ENCODE data around the gene KLF7.

KLF7 gene

DNA sequence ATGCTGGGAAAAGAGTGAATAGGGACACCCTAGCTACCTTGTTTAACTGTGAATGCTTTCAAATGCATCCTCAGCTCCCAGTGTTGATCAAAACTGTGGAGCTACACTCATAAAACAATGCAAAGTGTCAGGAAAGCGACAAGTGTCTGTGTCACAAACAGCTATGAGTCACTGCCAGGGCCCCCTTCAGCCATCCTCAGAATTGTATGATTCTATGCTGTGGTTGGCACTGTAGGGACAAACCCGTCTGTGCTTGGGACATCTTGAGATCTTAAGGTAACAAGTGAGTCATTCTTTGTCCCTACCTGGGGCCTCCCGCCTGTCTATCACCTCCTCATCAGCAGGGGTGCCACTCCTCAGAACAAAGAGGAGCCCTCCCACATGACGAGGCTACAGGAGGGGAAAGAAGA, 42.4 kb downstream of the KLF7 start:
- DNase-seq, result peak; percentile 60

DNA sequence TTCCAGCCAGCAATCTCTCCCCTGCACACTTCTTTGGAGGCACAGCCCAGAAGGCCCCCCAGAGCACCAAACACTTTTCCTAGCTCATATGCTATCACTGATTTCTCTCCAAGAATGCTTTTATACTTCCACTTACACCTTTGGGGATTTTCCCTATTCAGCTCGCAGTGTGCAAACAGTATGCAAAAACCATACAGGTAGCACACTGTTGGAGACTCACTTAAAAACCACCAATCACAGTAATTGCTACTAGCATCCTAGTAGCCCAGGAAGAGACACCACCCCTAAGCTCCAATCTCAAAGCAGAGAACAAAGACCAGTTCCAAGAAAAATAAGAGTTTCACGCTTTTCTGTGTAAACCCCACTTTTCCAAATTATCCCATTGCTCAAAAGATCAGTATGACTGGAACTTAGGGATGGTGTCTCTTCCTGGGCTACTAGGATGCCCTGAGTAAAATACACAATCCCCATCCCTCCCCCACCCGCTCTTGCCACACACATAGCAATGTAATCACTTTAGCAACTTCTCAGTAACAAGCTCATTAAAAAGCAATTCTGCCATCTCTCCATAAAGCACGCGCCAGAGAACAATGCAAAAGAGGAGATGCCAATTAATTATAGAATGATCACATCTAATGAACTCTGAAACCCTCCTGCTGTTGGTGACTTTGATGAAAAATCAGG, 43.0 kb downstream of the KLF7 start:
- DNase-seq, result no peak

DNA sequence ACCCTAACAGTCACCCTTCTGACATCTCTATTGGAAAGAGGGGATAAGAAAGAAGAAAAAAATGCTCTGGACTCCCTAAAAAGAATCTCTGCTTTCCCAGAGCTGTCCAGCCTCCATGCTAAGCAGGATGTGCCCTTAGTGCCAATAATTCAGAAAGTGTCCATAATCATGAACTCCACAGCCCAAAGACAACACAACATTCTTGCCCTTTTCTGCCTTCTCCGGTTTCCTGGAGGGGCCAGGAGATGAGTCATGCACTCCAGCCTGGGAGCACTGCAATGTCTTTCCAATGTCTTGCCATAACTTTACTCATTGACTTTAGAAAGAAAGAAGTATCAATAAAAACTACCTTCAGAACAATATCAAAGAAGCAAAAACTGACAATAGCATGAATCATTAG, 44.0 kb downstream of the KLF7 start:
- no peak for DNase-seq

DNA sequence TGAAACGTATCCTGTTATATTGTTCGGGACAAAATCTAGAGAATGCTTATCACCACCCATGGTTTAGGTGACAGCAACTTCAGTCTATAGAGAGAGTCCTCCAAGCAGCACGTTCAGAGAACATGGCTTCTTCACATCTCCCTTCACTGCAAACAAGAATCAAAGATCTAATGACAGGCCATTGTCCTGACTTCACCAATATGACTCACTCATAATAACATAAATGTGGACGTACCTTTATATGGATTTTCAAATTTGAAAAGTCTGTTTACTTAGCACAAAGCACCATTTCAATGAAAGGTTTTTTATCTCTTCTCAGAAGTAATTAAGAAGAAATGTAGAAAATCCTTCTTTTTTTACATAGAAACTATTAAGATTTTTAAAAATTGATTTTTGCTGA, 46.7 kb downstream of the KLF7 start:
- no peak for DNase-seq

DNA sequence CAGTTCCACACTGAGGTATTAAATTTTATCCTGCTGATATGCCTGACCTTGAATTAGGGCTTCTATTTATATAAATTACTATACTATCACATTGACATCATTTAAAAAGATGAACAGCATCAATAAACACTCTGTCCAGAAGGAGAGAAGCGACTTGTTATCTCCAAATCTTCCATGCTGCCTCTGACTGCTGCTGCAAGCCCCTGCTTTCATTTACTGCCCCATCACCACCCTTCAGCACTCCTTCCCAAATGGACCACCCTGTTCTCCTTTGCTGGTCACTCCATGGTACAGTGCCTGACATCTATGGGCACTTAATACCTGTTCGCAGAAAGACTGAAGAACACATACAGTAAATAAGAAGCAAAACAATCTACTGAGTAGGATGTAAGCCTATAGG, 48.1 kb downstream of the KLF7 start:
- DNase-seq, result no peak

DNA sequence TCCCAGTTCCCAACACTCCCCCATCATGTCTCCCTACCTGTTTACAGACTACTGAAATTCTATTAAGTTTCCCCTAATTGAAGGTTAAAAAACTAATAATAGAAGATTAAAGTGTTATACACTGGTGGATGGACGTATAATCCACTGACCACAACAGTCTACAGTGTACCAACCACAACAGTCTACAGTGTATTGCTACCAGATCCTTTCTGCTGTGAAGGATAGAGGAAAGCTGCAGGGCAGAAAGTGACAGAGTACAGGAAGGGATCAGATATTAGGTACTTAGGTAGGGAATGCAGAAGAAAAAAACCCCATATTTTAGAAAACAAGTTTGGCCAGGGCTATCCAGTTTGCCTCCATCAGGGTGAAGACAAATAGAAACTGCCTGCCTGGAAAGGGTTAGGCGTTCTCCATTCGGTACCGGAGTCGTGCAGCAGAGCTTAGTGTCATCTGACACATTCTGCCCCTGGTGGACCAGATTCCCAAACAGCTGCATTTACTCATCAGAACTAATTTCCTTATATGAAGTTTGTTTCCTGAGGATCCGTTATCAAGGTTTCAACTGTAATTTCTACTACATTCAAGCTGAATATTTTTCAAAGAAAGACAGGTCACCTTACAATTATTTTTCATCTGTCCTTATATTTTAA, 49.9 kb downstream of the KLF7 start:
- DNase-seq, result no peak

DNA sequence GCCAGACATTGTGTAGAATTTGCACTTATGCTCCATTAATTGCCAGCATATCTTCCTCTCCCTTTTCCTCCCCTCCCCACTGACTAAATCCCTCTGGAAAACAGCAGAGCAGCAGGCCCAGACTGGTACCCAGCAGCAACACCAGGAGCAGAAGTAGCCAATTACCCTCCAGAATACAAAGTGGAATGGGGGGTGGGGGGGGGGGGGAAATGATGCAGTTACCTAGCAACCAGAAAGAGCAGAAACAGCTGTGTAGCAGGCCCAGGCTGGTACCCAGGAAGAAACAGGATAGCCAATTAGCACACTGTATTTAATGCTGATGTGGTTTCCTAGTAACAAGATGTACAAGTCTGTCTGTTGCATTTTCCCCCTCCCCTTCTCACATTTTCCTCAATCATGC, 52.3 kb downstream of the KLF7 start:
- DNase-seq, result no peak

DNA sequence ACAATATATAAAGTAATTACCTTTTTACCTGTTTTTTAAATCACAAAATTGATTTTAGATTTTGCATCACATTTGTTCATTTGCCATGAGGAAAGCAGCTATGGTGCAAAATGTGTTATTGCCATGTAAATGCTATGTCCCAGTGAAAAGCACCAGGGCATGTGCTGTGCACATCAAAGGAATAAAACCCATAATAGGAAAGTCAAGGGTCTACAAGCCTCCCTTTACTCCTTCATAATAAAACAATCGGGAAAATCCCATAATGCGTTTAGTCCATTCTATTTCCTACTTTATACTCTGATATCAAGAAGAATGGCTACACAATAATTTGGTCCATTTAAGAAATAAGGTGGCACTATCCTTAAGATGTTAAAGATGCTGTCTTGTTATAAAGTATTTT, 53.0 kb downstream of the KLF7 start:
- no peak for DNase-seq

DNA sequence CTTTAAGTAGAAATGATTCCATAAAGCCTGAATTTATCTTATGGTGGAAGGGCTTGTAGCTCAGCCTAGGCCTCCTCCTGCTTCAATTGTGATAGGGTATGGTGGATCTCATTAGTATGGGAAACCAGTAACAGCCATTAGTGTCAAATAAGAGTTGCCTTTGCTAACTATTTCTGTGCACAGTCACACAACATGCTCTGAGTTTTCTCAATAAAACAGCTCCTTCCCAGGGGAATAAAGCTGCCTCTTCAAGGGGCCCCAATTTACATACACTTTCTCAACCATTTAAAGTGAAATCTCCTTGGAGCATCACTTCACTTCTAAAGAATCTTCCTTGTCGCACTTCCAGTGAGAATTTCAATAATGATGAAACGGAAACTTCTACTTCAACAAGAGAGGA, 53.4 kb downstream of the KLF7 start:
- no peak for DNase-seq

DNA sequence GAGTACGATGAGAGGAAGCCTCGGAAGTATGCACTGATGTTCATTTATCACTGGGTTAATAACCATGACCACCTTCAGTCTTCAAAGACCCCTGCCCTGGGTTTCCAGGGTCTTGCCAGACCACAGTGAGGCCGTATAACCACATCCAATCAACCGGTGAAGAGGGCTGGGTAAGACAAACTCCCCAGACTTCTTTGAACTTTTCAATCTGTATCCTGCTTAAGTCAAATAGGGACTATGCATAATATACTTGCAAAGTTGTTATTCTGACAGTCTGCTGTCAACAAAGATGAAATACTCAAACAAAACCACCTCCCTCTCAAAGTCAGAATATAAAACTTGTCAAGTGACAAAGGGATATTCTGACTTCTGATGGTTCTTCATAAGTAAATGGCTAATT, 54.0 kb downstream of the KLF7 start:
- no peak for DNase-seq

DNA sequence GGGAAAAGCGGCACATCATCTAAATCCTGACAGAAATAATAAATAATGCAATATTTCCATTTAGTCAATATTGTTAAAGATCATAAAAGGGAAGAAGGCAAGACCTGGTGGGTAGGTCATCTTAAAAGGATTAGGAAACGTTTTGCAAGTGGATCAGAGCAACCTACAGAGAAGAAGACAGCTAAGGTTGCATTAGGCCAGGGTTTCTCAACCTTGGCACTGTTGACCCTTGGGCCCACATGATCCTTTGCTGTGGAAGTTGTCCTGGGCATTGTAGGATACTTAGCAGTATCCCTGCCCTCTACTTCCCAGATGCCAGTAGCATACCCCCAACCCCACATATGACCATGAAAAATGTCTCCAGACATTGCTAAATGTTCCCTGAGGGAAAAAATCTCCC, 55.0 kb downstream of the KLF7 start:
- DNase-seq, result no peak

DNA sequence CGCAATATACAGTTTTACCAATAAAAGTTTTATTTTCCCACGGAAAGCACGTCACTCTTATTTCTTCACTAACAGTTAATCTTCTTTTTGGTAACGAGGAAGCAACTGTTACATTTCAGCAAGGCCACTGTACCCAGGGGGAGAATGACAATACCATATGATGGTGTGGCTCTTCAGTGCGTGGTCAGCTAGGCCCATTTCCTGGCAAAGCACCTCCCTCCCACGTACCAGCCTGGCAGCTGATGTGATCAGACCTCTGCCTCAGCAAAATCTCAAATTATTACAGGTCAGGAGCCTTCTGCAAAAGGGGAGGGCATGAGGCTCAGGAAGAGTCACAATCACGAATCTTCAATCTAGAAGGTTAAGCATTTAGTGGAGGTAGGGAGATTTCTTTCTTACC, 55.4 kb downstream of the KLF7 start:
- no peak for DNase-seq

DNA sequence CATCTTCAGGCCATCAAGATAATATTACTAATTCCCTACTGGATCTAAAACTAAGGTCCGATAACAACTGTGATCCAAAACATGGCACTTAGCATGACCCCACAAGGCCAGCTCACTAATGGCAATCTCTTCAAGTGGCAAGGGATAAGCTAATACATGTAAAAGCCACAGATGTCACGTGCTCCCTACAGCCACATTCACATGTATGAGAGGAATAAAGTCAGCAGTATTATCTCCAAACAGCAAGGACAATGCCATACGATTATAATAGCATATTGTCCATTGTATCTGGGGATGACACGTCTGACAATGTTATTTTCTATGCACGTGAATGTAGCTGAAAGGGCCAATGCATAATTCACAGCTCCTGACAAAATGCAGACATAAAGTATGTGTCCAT, 56.0 kb downstream of the KLF7 start:
- DNase-seq, result no peak

DNA sequence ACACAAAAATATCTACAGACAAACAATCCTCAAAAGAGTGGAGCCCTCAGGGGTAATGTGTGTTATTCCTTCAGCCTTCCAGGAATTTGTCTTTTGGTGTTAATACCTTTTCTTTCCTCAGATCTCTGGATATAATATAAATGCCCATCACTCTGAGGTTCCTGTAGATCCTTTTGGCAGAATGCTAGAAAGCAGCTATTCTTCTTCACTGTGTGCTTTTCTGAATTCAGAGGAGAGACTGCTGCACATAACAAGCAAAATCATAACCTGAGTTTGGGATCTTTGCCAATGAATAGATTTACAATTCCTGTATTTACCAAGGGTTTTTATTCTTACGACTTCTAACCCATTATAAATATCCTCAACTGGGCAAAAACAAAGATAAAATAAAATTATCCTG, 57.3 kb downstream of the KLF7 start:
- no peak for DNase-seq

DNA sequence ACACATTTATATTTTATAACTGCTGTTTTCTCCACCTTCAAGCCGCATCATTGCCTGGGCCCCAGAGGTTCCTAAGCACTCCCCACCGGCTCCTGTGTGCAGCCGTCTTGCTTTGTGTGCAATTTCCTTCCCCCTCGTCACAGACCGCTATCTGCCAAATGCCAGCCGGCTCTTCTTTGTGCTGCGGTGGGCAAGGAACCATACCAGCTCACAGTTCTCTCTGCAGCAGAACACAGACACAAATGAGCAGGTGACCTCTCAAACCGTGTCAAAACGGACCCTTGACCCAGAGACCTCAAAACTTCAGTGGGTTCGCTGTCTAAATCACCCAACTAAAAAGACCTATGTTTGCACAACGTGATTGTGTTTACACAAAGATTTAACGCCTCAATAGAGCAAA, 58.2 kb downstream of the KLF7 start:
- no peak for DNase-seq

DNA sequence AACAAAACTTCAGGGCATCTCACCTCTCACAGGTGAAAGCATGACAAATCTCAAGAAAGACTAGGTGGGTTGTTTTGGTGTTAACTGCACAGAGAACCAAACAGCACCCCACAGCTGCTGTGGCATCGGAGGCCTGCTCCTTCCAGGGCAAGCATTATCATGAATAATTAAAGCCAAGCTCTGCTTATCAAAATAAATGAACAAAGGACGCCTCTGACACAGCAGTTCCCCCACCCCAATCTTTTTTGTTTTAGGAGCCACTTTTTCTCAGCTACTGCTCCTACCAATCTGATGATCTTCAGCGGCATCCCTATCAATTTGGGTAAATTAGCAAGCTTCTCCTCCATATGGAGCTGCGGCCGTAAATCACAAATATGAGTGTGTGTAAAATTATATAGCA, 58.6 kb downstream of the KLF7 start:
- DNase-seq, result no peak

DNA sequence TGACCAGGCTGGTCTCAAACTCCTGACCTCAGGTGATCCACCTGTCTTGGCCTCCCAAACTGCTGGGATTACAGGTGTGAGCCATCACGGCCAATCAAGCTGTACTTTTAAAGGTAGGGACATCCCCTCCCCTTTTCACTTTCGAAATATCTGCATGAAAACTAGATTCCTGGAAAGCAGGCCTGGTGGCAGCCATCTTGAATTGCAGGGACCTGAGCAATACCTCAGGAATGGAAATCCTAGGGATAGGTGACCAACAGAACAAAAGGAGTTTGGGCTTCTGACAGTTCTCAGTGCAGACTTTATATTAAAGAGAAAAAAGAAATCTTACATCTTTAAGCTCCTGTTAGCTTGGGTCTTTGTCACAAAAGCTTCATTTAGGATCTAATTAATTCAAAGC, 62.6 kb downstream of the KLF7 start:
- no peak for DNase-seq

DNA sequence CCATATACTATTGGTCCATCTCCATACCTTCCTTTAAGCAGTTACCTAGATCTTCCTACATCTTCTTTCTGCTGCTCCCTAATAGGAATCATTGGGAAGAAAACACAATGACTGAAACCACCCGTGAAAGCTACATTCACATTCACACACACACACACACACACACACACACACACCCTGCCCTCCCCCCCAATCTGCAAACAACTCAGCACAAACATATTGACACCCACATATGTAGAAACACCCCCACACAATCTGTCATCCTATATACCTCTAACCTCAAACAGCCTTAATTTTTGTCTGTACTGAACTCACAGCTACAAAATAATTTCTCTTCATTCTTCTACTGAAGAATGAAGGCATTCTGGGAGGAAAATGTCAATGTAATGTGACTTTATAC, 63.8 kb downstream of the KLF7 start:
- no peak for DNase-seq

DNA sequence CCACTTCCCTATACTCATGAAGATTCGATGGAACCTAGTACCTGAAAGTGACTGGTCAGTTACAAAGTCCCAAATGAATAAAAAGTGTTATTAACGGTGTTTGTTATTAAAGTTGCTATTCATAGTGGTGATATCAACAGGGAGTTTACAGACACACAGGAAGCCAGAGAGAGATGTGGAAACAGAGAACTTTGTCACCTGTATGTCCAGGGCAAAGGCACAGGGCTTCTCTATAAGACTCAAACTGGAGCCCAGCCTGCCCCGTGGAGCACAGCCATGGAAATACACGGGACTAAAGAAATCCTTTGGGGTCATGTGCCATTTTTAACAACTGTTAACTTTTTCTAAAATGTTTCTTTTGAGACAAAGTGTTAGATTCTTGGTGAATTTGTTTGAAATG, 68.5 kb downstream of the KLF7 start:
- DNase-seq, result no peak

DNA sequence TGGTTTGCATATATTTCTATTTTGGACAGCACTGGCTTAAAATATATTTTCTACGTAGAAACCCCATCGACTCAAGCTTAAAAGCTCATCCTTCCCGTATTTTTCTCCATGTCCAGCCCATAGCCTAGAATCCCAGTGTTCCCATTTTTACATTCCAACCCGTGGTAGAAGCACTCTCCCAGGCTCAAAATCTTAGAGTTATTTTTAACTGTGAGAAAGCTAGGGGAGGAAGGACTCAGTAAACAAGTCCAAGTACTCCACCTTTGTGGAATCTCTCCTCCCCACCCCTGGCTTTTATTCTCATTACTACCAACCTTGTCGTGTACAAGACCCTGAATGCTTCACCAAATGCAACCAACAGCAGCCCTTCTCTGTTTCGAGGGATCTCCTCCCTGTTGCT, 69.8 kb downstream of the KLF7 start:
- DNase-seq, result no peak

DNA sequence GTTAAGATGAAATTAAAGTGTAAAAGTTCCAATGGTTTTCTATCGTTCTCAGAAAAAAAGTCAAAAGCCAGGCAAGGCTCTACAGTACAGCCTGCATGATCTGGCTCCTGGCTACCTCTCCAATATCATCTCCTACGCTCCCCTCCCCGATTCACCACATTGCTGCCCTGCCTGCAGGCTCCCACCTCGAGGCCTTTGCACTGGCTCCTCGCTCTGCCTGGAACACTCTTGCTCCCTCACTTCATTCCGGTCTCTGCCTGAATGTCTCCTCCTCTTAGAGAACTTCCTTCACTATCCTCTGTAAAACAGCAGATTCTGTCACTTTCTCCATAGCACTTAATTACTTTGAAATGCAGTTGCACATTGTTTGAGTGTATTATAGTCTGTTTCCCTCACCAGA, 72.5 kb downstream of the KLF7 start:
- no peak for DNase-seq

DNA sequence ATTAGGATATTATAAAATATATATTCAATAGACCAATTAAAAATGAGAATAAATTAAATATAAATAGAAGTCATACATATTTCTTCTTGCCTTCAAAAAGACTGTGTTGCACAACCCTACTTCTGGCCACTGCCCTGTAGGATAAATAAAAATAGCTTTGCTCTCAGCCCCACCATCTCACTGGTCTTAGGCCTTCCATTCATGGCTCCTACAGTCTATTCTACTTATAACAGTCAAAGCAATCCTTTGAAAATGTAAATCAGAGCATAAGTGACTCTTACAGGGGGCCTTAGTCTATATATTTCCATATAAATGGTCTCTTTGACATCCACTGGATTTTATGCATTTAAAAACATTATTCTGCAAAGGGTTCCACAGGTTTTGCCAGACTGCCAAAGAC, 72.9 kb downstream of the KLF7 start:
- no peak for DNase-seq

DNA sequence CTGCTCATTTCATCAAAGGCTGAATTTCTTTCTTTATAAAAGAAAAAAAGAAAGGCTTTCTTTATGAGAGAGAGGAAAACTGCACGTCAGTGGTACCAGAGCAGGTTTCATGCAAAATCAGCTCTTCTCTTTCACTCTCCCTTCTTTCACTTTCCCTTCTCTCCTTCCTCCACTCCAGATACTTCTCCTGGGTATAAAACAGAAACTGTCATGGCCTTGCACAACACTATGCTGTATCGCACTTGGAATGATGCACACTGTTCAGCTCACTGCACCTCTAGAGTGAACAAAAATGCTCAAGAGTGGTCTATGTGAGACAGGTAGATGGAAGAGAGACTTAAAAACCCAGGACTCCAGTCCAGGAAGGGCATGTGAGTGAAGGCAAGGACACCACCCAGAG, 73.8 kb downstream of the KLF7 start:
- no peak for DNase-seq

DNA sequence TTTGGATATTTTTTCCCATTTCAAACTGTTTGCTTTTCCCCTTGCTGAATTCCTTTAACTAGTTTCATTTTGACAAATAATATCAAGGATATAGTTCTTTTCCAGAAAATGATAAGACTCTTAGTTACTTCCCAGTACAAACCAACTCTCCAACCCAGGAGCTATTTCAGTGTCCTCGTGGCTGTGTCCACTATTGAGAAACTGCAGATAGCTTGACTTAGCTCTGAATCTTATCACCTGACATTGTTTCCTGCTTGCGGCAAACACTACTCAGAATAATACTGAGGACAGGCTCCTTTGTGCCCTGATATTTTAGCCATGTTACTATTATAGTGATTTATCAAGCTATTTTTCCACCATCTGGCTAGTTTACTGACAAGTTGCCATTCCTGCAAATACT, 74.6 kb downstream of the KLF7 start:
- DNase-seq, result no peak

DNA sequence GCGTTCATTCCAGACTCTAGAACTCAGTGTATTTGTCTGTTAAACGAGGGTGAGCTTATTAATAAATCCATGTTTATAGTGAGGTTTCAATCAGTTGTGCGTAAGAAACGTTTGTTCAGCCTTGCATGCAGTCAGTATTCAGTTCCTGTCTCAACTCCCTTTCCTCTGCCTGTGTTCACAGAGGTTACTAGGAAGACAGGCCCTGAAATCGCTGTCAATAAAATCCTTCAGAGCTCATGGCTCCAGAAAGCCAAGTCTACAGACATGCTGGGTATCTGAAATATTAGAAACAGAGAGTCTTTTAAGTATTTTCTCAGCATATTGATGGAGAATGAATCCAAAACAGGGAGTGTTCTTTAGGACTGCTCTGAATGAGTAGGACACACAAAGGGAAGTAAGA, 75.4 kb downstream of the KLF7 start:
- no peak for DNase-seq
